A204.1 (cell line): ENCODE results near the gene RAB6B.

Source experiments
- FAIRE-seq: peaks from 2 replicates; lab custom pipeline; 2012; peaks lifted over from hg19 to GRCh38; lab: Jason Lieb, UNC

The RAB6B gene

DNA sequence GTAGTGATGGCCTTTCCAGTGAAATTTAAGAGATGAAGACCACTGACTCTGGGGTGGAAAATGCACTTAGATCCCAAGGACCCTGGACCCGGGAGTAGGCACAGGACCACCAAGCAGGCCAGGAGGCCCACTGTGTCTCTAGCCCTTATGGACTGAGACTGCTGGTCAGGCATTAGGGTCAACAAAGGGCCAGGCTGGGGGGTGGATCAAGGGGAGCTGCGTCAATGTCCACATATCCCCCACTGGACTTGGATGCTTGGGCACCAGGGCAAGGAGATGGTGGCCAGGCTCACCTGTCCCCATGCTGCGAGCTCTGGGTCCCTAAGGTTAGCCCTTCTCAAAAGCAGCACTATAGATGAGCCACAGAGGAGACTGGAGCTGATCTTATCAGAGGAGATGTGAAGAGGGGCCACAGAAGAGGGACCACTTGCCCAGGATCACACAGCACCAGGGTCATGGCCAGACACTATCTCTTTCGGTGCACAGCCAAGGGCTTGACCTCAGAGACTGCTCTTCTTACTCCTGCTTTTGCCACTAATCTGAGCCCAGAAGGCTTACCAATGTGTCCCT lies 14.7 kb downstream of the RAB6B start:
- FAIRE-seq = no peak

DNA sequence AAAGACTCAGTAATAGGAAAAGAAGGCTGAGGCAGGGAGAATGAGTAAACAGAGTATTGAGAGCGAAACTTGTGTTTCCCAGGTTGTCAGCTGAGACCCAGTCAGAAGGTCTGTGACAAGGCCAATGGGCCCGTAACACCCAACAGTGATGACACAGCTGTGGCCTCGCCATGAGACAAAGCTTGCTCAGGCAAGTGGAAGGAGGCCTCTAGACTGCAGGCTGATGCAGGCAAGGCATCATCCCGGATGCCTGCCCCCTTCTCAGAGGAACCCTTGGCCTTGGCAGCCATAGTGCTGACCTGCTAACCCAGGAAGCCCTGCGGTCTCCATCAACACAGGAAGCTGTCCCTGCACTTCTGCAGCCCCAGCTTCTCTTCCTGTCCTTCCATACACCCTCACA lies 15.4 kb downstream of the RAB6B start:
- no peak for FAIRE-seq

DNA sequence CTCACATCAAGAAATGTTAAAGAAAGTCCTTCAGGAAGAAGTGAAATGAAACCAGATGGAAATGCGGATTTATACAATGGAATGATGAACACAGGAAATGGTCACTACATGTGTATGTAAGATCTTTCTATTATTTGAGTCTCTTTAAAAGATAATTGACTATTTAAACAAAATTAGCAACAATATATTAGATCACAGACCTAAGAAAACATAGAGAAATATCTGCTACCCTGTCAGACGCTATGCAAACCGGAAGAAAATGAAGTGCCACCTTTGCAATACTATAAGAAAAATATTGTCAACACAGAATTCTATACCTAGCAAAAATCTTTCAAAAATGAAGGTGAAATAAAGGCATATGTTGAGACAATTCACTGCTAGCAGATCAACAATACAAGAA lies 17.2 kb downstream of the RAB6B start:
- FAIRE-seq = no peak

DNA sequence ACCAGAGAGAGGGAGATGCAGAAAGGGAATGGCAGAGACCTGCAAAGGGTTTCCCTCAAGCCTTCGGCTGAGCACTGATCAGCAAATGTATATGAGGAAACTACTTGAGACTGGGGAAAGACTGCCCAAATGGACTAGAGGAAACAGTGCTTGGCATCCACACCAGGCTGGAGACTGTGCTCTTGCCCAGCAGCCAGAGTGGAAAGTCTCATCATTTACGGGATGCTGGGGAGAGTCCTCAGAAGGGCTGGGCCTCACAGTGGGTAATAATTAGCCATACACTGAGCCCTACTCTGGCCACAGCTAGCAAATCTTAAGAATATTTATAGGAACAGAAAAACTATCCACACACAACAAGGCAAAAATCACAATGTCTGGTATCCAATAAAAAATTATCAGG lies 18.5 kb downstream of the RAB6B start:
- no peak for FAIRE-seq

DNA sequence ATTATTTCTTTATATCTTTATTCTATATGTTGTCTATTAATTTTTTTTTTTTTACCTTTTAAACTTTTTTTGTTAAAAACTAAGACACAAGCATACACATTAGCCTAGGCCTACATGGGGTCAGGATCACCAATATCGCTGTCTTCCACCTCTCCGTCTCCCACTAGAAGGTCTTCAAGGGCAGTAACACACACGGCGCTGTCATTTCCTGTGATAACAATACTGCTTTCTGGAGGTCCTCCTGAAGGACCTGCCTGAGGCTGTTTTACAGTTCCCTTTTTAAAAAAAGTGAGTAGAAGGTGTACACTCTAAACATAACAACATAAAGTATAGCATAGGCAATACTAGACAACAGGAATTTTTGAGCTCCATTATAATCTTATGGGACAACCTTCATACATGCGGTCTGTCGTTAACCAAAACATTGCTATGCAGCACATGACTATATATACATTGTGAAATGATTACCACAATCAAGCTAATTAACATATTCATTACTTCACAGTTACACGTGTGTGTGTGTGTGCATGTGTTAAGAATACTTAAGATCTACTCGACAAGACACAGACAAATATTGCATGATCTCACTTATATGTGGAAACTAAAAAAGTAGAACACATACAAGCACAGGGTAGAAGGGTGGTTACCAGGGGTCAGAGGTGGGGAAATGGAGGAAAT lies 20.8 kb downstream of the RAB6B start:
- no peak for FAIRE-seq

DNA sequence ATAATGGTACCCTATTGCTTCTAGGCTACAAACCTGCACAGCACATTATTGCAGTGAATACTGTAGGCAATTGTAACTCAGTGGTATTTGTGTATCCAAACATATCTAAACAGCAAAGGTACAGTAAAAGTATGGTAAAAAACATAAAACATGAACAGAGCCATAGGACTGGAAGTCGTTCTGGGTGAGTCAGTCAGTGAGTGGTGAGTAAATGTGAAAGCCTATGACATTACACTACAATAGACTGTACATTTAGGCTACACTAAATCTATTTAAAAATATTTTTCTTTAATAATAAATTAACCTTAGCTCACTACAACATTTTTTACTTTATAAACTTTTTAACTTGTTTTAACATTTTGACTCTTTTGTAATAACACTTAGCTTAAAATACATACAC lies 21.3 kb downstream of the RAB6B start:
- FAIRE-seq = no peak

DNA sequence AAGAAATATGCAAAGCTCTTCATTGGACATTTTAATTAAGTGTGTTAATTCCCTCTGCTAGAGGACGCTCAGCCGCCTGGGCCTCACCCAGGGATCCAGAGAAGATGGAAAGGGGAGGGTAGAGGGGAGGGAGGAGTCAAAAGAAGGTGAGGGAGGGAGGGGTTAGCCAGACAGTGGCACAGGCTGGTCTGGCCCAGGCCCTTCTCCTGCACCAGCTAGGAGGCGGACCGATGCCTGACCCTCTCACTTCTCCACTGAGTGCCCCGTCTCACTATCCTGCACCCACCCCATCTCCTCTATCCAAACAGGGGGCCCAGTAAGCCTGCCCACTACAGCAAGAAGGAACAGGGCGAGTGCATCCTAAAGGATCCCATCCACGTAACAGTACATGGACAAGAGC lies 22.9 kb downstream of the RAB6B start:
- FAIRE-seq = no peak

DNA sequence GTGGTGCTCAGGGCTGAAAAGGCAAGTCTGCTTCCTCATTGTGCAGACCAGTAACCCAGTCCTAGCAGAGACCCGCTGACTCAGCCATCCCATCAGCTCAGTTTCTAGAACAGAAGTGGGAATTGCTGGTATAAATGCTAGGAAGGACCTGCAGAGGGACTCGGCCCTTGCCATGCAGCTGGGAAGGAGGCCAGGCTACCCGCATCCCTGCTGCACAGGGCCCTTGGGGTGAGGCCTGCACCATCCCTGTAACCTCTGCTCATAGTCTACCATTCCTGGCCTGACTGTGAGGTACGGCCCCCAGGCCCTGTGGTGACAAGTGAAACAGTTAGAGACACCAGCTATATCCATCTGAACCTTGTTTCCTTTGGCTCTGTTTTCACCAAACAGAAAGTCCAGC lies 23.5 kb downstream of the RAB6B start:
- no peak for FAIRE-seq

DNA sequence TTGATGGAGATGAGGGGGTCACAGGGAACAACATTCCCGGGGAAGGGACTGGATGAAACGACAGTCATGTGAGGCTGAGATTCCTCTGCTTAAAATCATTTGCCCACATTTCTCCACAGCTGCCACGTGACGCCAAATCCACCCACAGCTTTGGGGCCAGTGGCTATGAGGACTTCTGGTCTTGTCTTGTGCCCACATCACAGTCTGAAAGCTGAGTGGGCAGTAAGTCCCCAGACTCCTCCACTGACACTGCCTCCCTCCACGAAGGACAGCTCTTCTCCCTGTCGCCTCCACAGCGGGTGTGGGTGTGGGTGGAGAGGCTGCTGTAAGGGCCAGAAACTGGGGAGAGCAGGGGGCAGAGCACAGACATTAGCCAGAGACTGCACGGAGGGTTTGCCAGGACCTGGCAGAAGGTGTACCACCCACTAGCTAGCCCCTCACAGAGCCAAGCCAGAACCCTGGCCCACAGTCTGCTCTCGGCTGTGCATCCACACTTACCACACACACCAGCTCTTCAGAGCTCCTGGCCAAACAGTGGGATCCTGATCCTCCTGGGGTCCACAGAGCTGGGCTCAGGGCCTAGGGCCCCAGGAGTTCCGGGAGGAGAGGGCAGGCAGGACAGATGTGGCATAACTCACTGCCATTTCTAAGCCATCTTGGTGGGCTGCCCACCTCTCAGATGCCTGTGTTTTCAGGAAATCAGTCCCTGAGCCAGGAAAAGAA lies 24.2 kb downstream of the RAB6B start:
- no peak for FAIRE-seq

DNA sequence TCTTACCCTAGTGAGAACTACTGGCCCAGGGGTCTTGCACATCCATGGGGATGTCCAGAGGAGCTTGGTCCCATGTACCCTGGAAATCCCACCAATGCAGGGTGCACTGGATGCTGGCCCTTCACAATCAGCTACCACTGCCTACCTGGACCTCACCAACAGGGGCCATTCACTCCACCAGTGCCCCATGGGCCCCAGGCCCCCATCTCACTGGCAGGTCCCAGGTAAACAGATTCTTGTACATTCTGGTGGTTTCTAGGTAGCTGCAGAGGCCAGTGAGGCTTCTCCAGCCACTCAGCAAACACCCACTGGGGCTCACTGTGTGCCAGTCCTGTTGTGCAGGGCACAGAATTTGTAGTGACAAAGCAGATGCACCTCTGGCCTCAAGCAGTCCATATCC lies 24.9 kb downstream of the RAB6B start:
- FAIRE-seq = no peak

DNA sequence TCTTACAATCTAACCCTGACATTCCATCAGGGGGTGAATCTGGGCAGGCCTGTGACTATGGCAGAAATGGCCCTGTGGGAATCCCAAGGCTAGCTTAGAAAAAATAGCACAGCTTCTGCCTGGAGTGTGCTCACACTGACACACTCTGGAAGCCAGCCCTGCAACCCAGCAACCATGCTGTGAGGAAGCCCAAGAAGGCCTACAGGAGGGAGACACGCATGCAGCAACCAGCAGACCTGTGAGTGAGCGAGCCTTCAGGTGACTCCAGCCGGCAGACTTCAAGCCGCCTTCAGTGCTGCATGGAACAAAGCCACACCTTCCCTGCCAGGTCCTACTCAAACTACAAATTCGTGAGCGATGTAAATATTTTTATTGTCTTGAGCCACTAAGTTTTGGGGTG lies 26.1 kb downstream of the RAB6B start:
- FAIRE-seq = no peak

DNA sequence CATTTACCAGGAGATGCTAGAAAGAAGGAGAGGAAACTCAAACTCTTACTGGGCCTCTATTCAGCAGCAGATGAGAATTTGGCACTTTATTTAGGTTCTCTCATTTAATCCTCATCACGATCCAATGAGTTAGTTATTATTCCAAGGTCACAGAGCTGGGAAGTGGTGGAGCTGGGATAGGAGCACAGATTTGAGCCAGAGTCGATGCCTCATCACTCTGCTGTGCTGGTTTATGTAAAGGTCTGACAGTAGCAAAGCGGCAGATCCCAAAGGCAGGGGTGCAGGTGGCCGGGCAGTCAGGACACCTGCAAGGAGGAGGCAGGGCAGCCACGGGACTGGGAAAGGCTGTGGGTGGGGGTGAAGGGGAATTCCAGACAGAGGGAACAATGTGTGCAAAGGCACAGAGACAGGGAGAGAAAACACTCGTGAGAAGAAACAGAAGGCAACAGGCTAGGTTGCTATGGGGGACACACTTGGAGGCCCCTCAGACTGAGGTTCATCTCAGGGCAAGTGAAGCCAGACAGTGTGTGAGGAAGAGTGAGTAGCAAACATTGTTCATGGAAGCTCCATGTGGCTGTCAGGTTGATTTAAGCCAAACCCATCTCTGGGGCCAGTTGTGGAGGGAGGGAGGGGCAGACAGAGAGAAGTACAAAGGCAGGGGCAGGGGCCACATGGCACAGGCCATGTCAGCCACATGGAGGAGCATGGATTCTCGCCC lies 26.8 kb downstream of the RAB6B start:
- FAIRE-seq = no peak

DNA sequence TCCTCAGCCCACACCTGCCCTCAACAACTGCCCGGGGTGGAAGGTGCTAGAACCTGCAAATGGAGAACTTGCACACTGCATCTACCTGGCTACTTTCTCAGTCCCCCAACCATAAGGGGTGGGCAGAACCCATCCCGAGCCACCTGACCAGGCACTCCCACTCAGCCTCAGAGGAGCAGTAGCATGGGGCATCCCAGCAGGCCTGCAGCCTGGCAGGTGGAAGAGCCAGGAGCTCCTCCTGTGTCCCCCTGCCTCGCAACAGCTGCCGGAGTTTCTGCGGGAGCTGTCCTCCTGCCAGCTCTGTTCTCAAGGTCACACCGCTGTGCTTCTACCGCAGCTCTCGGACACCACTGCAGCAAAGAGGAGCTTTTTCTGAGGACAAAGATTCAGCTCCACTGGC lies 27.5 kb downstream of the RAB6B start:
- no peak for FAIRE-seq

DNA sequence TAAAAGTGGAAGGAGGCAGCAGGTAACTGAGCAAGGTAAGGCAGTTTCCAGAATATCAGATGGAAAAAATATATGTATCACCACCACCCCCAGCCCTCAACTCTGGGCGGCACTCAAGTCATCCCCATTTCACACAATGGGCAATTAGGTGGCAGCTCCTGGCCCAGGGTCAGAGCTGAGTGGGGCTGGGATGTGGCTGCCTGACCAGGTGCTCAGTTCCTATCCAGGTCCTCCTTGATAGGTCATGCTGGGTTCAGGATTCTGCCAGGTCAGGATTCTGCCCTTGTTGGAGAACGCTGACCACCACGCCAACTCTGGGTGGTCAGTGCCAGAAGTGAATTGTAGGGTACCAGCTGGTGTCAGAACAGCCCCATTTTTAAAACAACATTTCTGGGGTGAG lies 29.5 kb downstream of the RAB6B start:
- FAIRE-seq = no peak

DNA sequence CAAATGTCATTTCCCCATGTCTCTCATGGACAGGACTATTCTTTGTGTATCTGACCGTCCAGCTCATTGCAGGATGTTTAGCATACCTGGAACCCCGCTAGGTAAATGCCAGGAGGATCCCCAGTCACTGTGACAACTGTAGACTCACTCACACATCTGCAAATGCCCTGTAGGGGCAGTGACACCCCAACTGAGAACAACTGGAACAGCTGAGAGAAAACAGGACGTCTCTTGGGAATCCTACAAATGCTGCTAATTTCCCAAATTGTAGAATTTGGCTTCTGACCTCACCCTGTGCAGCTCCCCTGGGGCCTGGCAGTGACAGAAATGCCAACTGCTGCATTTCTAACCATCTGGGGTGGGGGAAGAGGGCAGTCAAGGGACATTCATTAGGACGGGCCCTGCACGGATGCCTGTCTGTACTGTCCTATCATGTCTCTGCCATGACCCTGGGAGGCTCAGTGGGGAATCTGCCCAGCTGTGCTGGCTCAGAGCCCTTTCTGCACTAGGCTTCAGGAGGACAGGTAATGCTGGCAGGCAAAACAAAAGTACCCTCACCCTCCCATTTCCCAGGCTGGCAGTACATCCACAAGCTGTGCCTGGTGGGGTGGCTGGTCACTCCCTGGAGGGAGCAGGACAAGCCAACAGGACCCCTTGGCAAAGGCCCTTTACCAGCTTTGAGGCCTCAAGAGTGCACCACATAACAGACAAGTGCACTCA lies 30.4 kb downstream of the RAB6B start:
- no peak for FAIRE-seq

DNA sequence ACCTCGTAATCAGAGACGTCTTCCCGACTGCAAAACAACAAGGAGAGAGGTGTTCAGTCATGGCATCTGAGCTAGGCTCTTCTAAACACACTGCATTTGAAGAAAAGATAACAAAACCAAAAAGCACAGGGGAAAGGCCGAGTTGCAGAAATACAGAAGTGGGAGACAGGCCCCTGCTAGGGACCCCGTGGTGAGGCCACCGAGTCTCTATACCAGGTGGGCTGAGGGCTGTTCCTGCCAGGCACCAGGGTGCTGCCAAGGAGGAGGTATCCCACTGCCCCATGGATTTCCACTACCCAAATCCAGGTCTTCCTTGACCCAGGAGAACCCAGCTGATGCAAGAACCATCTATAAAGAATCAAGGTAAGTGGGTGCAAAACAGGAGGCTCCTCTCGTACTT lies 31.1 kb downstream of the RAB6B start:
- no peak for FAIRE-seq

DNA sequence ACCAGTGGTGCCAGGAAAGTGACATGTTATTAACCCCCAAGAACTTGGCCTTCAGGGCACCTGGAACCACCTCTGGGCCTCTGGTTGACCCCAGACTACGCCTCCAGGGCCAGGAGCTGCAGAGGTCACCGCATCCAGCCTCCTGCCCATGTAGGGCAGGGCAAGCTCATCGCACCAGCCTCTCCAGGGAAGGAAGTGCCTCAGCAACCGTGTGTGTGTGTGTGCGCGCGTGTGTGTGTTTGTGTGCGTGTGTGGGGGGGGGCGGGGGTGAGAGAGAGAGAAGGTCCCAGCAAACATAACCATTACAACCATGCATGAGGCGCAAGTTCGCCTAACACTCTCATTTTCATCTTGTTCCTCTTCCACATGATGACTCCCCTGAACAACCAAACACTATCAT lies 31.8 kb downstream of the RAB6B start:
- FAIRE-seq = no peak

DNA sequence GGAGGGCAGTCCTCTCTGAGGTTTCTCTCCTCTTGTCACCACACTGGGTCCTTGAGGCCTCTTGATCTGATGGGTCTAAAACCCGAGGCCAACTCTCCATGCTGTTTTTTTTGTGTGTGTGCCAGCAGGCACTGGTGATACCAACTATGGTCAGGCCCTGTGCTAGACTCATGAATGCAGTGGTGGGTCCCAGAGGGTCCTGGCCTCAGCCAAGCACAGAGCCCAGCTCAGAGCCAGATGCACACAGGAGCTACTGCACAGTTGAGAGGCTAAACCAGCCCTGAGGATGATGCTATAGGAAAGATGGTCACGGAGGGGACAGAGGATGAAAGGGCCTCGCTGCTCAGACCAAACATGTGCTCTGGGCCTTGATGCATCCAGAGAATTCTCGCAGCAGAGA lies 33.5 kb downstream of the RAB6B start:
- no peak for FAIRE-seq

DNA sequence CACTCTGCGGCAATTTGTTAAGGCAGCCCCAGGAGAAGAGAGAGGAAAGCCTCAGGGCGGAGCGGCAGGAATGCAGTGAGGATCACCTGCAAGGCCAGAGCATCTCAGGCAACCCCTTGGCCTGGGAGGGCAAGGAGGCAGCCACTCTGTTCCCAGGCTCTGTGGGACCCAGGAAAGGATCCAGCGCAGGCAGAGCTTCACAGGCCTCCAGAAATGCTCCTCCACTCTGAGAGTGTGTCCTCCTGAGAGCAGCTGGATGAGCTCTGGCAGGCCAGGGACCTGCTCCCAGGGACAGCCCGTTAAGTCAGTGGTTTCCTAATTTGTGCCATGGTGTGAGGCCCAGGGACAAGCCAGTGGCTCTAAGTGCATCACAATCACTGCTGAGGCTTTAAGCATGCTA lies 35.2 kb downstream of the RAB6B start:
- FAIRE-seq = no peak

DNA sequence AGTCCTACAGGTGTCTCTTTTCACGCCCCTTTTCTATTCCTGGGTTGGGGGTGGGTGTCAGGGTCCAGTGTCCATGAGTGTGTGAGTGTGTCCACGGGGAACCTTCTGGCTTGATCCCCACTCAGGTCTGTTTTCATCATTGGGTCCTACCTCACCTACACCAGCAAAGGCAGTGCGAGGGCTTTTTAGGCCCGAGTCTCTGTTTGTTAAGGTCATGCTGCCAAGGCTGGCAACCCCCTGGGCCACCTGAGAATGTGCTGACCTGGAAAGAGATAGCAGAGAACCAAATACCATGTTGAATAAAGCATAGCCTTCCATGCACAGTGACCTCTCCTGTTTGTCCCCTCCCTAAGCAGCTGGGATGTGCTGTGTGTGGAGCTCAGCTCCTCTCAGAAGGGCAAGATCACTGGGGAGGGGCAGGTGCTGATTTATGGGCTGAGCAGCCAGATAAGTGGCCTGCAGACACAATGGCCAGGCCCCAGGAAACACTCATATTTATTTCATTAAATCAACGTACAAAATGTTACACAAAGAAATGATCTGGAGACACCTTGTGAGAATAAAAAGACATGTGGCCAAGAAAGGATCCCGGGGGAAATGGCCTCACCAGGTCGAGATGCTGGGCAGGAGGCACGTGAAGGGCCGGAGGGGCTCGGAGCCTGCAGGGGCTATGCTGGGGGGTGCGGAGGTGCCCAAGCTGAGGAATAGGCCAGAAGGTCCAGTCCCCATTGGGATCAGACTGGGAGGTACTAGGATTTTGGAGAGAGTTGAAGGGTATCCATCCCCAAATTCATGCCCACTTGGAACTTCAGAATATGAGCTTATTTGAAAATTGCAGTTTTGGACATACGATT lies 36.1 kb downstream of the RAB6B start:
- no peak for FAIRE-seq

DNA sequence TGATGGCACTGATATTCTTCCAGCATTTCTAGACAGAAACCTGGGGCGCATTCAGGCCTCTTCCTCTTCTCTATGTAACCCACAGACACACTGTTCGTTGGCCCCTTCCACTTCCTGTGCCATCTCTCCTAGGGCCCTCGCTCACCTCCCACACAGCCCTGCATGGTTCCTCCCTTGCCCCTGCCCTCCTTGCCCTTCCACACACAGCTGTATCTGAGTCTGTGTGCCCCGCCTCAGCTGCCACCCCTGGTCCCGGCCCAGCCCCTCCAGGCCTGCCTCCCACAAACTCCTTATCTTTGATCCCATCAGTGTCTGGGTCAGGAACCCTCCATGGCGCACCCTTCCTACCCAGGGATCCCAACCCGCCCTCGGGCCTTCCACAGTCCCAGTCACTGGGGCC lies 37.9 kb downstream of the RAB6B start:
- FAIRE-seq = no peak

DNA sequence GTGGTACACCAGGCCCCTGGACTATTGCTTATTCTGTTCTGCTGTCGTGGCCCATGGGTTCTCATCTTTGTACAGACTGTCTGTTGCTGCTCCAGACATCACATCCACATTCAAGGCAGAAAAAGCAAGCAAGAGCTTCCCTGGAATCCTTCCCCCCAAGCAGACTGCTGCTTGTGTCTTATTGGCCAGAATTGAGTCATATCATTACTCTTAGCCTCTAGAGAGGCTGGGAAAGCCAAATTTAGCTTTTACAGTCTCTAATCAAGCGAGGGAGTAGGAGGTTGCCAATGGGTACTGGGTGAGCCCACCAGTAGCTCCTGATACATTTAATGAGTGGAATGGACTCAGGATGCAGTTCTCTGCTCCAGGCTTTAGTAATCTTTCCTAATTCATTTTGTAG lies 39.4 kb downstream of the RAB6B start:
- no peak for FAIRE-seq
